Inferior parietal cortex (tissue), 1 donor: Measurements from ENCODE around the gene SPECC1.
"Not testable (repeated sequence)": the region's sequence is repeated elsewhere in the genome, so short reads cannot be mapped to it uniquely, and the experiment has no call there.

Experiments used
- DNase-seq: peaks from one replicate; pipeline ENCODE4 v3.0.0-alpha.2; 2016; ENCODE audit errors: extremely low spot score

Gene SPECC1

DNA sequence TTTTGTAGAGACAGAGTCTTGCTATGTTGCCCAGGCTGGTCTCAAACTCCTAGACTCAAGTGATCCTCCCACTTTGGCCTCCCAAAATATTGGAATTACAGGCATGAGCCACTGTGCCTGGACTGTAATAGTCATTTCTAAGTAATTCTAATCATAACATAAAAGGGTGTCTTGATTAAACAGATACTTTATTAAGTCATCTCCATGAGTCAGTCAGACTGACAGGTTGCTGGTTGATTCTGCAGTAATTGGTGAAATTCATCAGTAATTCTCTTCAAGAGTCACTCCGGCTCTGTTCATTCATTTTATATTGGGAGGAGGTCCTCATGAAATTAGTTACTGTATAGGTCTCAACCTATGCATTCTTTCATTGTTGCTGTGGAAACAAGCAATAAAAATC, 85.6 kb downstream of the SPECC1 start:
- no peak for DNase-seq

DNA sequence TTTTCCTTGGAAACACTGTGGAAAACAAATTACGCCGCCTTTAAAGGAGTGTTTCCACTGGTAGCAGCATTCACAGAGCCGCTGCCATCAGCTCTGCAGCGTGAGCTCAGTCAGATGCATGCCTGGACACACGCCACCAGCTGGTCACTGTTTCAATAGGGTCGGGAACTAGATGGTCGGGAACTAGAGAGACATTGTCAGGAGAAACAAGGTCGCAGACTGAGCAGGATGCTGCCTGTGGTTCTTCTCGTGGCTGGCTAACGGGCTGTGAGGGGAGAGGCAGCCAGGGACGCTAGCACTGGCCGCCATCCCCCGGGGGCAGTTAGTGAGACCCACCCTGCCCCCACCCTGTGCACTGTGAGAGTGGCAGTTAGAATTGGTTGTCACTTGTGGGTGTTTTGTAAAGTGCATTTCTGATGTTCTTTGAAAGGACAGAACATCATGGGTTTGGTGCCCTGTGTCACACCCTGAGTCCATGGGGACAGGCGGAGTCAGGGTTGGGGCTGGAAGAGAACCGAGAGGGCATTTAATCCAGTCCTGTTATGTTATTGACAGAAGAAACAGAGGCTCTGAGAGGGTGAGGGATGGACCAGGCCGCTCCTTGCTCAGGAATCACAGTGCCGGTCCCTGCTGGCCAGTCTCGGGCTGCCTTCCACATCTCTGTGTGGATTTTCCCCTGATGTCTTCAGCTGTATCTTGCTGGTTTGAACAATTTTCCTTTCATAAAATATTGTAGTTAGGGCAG, 86.3 kb downstream of the SPECC1 start:
- DNase-seq = peak; percentile 82

DNA sequence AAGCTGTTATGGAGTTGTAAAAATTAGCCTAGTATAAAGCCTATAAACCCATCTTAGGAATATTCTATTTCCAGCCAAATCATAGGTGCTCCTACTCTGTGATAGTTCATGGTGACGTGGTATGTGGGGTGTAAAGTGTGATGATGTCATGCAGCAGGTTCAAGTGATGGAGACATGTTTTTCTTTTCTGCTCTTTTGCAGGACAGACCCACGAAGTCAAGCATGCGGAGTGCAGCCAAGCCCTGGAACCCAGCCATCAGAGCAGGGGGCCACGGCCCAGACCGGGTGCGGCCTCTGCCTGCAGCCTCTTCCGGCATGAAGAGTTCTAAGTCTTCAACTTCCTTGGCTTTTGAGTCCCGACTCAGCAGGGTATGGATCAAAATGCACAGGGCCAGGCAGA, 87.3 kb downstream of the SPECC1 start:
- no peak for DNase-seq

DNA sequence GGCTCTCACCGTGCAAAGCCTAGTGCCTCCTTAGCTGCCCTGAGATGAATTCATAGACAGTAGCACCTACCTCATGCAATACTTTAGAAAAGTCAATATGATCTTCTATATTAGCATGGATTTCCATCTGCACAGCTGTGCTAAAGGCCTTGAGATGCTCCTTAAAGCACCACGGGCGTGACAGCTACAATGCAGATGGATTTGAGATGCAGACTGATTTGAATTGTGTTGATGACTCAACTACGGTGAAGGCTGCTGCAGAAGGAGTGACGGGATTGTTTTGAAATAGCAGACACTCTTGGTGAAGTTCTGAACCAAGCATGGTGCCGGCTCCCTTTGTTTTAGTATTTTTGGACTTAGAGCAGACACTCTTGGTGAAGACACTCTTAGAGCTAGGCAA, 88.2 kb downstream of the SPECC1 start:
- no peak for DNase-seq

DNA sequence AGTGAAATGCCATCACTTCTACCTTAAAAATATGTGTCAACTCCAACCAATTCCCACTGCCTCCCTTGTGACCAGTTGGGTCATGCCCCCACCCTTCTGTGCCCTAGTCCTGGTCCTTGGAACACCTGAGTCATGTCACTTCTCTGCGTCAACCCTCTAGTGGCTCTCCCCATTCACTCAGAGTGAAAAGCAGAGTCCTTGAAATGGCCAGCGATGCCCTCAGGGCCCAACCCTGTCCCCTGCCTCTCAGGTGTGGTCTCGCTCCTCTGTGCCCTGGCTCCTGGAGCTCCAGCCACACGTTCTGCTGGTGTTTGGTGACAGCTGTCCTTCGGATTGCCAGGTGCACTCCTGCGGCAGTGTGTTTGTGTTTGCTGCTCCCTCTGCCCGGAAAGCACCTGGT, 89.2 kb downstream of the SPECC1 start:
- no peak for DNase-seq

DNA sequence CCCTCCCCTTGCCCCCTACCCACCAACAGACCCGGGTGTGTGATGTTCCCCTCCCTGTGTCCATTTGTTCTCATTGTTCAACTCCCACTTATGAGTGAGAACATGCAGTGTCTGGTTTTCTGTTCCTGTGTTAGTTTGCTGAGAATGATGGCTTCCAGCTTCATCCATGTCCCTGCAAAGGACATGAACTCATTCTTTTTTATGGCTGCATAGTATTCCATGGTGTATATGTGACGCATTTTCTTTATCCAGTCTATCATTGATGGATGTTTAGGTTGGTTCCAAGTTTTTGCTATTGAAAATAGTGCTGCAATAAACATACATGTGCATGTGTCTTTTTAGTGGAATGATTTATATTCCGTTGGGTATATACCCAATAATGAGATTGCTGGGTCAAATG, 91.6 kb downstream of the SPECC1 start:
- DNase-seq = not testable (repeated sequence)

DNA sequence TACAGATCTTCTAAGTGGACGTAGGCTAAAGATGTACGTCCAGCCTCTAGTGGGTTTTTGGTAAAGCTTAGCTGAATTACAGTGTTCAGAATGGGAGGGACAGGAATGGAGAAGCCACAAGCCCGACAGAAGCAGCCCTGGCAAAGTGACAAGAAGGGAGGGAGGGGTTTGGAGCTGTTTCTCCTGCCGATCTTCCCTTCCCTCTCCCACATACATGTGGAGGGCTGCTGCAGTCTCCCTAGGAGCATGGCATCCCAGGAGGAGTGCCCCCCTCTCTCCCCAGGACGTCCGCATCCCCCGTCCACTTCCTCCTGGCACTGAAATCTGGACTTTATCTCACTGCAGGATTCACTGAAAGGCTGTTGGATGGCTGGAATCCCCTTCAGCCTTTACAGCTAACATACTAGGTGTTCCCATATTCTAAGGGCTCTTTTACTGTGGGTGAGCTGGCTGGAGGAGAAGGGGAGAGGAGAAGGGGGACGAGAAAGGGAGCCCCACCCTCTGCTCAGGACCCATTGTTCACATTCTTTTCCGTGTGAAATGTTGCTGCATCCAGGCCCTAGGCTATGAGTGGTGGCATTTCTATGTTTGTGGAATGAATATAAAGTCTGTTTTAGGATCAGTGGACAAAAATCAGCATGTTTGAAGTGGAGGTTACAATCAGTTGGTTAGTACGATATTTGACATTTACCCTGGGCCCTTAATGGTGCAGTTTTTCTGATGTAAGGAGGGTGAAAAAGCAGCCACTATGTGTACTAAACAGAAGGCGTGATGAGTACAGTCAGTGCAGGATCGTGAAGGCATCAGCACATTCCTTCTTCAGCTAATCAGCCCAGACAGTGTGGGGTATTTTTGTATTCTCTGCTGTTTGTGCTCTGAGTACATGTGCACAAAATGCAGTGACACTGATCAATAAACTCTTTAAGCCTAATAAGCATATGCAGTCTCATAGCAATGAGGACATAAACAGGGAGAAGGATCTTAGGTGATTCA, 94.6 kb downstream of the SPECC1 start:
- no peak for DNase-seq

DNA sequence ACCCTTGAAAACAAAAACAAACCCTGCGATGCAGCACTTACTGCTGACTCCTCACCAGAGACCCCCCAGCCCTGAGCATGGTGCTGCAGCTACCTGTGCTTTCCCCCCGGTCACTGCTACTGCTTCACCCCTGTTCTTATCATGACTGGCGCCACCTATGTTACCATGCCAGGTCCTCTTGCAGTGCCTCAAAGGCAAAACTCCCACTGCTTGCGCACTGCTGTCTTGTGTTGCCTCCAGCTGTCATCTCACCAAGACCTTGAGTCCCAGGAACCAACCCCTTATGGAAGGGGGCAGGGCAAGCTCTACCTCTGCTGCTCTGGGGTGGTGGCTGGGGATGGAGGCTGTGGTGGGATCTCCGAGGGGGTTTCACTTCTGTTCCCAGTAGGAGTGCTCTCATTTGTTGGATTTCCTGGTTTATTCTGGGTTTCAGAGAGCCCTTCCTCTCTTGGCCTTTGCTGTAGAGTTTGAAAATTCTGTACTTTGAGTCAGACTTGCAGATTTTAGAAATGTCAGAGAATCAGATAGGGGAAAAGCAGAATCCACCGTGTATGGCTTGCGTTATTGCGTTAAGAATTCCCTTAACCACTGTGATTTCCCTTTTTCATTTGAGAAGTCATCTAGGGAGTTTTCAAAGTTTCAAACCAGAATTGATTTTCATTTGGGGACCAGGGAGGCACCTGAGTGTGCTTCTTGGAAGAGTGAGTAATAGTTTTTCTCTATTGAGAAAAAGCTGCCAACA, 96.6 kb downstream of the SPECC1 start:
- no peak for DNase-seq

DNA sequence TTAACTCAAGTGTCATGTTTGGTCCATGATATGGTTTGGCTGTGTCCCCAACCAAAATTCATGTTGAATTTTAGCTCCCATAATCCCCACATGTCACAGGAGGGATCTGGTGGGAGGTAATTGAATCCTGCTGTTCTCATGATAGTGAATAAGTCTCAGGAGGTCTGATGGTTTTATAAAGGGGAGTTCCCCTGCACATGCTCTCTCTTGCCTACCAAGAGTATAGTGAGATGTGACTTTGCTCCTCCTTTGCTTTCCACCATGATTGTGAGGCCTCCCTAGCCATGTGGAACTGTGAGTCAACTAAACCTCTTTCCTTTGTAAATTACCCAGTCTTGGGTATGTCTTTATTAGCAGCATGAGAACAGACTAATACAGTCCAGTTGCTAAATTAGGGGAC, 97.3 kb downstream of the SPECC1 start:
- not testable (repeated sequence) for DNase-seq

DNA sequence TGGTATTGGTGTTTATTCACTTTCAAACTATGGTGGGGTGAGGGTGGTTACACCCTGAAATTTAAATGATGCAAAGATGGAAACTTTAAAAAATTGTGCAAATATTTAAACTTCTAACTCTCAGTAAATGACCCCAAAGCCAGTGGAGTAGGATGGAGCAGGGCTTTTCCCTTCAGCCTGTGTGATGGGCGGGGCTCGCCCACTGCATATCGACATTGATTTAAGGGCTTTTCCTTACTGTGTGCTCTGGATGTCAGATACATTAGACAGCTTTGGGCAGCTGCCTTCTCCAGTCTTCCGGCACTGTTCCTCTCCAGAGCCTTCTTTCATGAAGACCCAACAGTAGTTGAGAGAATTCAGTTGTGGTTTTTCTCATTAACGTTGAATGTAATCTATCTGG, 99.9 kb downstream of the SPECC1 start:
- DNase-seq = no peak

DNA sequence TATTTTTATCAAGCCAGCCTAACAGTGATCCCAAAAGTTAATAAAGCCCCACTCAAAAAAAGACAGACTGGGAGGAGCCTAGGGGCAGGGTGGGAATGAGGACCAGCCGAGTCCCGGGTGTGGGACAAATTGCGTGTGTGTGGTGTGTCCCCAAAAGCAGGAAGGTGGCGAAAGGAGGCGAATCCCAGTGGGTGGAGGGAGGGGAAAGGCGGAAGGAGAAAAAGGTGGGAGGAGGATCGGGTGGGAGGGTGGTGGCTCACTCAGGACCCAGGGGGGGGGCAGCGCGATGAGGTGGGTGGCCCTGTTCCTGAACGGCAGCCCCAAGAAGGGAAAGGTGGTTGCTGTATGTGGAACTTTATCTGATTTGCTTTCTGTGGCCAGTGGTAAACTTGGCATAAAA, 102.4 kb downstream of the SPECC1 start:
- DNase-seq = no peak

DNA sequence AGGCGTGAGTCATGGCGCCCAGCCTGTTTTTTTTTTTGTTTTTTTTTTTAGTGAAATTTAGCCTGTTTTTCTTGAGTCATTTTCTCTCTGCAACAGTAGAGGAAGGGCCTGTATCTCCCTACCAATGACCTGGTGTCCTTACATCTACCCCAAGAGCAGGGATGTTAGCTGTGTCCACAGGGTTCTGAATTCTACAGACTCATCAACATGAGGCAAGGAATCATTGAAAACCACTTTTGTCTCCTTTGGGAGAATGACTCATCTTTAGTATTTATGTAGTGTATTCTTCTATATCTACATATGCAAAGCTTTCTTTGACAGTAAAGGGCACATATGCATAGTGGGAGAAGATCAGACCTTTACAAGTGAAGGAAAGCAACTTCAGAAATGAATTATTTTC, 105.3 kb downstream of the SPECC1 start:
- DNase-seq = no peak

DNA sequence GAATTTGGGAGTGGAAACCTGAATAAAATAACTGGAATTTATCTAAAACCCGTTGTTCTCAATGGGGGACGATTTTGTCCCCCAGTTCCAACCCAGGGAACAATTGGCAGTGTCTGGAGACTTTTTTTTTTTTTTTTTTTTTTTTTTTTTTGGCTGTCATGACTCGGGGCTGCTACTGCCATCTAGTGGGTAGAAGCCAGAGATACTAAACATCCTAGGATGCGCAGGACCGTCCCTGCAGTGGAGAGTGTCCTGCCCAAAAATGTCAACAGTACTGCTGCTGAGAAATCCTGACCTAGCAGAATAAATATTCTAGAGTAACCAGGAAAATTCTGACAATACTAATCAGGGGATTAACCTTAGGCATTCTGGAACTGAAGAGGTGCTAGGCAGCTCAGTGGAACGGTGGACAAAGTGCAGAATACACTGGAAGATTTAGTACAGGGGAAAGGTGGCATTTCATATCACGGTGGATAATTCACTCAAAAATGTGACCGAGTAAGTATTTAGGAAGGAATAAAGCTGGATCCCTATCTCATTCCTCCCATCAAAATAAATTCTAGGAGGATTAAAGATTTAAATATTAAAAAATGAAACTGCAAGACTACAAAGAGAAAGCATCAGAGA, 107.6 kb downstream of the SPECC1 start:
- peak; percentile 84 for DNase-seq

DNA sequence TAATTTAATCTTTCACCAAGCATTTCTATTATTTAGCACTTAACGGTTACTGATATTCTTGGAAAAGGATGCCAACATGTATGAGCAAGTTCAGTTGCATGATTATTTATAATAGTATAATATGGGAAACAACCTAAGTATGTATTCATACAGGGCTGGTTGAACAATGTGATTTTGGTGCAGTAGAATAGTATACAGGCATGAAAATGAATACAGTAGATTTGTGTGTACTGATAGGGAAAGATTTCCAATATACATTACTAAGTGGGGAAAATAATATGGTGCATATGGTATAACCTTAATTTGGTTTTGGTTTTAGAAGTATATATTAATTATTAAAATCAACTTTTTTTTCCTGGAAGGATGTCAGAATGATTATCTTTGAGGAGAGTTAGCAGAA, 109.1 kb downstream of the SPECC1 start:
- no peak for DNase-seq

DNA sequence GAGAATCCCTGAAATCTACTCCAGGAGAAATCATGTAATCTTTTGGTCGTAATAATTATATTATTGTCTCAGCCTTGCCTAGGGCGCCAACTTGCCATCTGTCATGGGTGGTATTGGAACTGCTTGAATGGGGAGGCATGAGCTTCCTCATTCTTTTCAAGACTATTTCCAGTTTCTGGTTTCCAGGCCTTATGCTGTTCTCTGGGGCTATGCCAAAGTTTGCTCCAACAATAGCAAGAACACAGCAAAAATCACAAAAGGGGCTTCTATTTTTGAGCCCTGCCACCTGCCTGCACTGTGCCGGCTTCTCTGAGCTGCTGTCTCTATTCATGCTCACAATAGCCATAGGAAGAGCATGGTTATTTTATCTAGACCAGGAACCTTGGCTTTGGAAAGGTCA, 111.7 kb downstream of the SPECC1 start:
- DNase-seq = peak; percentile 77

DNA sequence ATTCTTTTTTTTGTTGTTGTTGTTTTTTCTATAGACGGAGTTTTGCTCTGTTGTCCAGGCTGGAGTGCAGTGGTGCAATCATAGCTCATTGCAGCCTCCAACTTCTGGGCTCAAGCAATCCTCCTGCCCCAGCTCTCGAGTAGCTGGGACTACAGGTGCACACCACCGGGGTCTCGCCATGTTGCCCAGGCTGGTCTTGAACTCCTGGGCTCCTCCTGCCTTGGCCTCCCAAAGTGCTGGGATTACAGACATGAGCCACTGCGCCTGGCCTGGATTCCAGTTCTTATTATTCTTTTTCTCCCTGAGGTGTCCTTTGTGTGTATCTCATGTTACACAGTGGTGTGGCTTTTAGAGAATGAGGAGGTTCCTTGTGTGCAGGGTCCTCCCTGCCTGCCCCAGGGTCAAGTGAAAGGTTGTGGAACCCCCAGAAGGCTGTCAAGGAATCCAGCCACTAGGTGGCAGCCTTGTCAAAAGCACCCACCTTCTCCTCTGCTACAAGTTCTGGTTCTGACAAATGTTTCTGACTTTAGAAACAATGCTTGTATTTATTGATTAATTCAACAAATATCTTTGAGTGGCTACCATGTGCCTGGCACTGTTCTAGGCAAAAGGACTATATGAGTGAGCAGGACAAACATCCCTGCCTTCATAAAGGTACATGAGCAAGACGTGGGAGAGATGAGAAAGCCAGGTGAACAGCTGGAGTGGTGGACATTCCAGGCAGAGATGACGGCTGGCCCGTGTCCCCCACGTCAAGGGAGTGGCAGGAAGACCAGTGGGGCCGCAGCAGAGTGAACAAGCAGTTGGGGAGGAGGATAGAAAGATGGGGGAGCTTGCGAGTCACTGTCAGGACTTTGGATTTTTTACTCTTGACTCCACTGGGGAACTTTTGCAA, 112.4 kb downstream of the SPECC1 start:
- peak; percentile 92 for DNase-seq

DNA sequence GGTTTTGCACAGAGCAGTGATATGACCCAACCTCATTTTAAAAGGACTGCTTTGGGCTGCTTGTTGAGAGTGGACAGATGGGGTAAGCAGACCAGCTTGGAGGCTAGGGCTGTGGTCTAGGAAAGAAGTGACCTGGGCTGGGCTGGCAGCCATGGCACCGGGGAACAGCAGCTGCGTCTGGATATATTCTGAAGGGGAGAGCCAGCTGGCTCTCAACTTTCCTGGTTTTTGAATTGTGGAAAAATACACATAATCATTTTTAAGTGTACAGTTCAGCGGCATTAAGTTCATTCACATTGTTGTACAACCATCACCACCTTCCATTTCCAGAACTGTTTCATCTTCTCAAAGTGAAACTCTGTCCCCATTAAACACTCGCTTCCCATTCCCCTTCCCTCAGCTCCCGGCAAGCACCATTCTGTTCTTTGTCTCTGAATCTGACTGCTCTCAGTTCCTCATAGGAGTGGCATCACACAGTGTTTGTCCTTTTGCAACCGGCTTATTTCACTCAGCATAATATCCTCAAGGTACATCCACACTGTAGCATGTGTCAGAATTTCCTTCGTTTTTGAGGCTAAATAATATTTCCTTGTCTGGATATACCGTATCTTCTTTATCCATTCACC, 113.2 kb downstream of the SPECC1 start:
- peak; percentile 54 for DNase-seq

DNA sequence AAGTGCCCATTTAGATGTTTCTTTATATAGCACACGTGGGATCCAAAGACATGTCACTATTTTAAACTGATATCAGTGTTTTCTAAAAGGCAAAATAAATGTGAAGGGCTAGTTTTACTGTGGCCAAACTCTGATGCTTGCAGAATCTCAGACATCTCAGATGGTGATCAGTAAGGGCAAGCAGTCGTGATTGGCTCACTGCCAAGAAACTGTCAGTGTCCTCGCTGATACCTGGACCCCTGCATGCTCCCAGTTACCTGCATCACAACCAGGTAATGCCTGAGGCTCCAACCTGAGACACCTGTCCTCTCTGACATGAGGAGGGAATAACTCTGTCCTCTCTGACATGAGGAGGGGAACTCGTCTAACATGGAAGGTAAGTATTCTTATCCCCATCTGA, 114.0 kb downstream of the SPECC1 start:
- DNase-seq = no peak

DNA sequence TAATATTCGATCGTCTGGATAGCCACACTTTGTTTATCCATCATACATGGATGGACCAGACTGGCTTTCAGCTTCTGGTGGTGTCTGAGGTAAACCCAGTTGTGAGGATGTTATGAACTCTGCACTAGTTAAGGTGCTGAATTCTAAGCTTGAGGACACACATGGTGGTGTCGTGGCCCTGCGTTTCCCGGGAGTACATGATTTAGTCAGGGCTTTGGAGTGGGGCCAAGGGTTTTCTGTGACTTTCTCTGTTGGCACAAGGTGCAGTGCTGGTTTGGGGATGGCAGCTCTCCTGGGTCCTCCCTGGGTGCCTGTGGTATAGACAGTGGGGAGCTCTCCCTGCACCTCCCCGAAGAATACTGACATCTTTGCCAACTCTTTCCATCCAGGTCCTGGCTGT, 116.6 kb downstream of the SPECC1 start:
- no peak for DNase-seq

DNA sequence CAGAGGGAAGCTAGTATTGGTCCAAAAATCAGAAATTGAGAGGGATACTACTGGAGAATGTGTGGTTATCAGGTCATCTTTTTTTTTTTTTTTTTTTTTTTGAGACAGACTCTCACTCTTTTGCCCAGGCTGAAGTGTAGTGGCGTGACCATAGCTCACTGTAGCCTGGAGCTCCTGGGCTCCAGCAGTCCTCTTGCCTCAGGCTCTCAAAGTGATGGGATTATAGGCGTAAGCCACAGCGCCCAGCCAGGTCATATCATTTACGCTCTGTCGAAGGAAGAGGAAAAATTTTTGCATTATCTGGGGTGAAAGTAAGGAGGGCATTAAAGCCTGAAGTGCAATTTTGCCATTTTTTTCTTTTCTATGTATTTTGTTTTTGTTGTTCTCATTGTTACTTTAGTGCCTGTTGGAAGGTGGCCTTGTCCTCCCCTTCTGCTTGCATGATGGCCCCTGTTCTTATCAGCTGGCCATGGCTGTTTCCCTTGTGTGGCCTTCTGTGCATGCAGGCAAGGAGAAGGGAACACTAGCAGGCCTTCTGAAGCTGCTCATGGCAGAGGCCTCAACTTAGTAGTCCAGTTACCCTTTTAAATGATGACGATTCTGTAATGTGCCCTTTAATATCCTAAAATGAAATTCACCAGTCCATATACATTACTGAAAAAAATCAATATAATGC, 118.3 kb downstream of the SPECC1 start:
- DNase-seq = no peak
